Liver (tissue), 9 donors: ENCODE measurements around the gene TANGO6. TPM values are rescaled to one million over a fixed set of nuclear protein-coding genes. Genes with fewer than 3 reads are reported as not detected.

Experiments used
- DNase-seq: peaks from one replicate; pipeline ENCODE4 v3.0.0-alpha.2; 2017; ENCODE audit warnings: low spot score
- H3K27ac ChIP-seq, 2 donors: one replicate each; pipeline ENCODE4 v1.7.0; 2013; ENCODE audit warnings: inconsistent platforms in 2 of 2, low read length in 2 of 2, control low read depth in 1 of 2, low read depth in 1 of 2, mild to moderate bottlenecking in 1 of 2
- H3K27me3 ChIP-seq, 4 donors: one replicate each; pipeline versions ENCODE4 v1.6.1 to v1.7.0; 2013; ENCODE audit warnings: low read length in 3 of 4, inconsistent platforms in 1 of 4, mild to moderate bottlenecking in 1 of 4, moderate library complexity in 1 of 4; ENCODE audit not compliant: control insufficient read depth in 4 of 4, insufficient read depth in 4 of 4
- H3K36me3 ChIP-seq, 4 donors: one replicate each; pipeline versions ENCODE4 v1.6.1 to v1.7.0; 2013; ENCODE audit warnings: low read length in 3 of 4, mild to moderate bottlenecking in 3 of 4, low read depth in 1 of 4, moderate library complexity in 1 of 4; ENCODE audit not compliant: control insufficient read depth in 4 of 4, insufficient read depth in 3 of 4
- H3K4me1 ChIP-seq, 4 donors: one replicate each; pipeline versions ENCODE4 v1.6.1 to v1.7.0; 2013; ENCODE audit warnings: low read length in 3 of 4, mild to moderate bottlenecking in 3 of 4, moderate library complexity in 1 of 4; ENCODE audit not compliant: control insufficient read depth in 4 of 4, insufficient read depth in 4 of 4
- H3K4me3 ChIP-seq, 3 donors: one replicate each; pipeline versions ENCODE4 v1.6.1 to v1.7.0; 2013; ENCODE audit warnings: low read length in 3 of 3, control low read depth in 1 of 3, low read depth in 1 of 3, mild to moderate bottlenecking in 1 of 3
- H3K9ac ChIP-seq, 2 donors: one replicate each; pipeline ENCODE4 v1.7.0; 2013; ENCODE audit warnings: low read length in 2 of 2, mild to moderate bottlenecking in 2 of 2, moderate library complexity in 2 of 2, control low read depth in 1 of 2, low read depth in 1 of 2
- H3K9me3 ChIP-seq, 4 donors: one replicate each; pipeline versions ENCODE4 v1.6.1 to v1.7.0; 2013; ENCODE audit warnings: low read length in 3 of 4; ENCODE audit not compliant: control insufficient read depth in 4 of 4
- EGR1 ChIP-seq, 2 donors: IDR thresholded peaks; 2 replicates each; pipeline ENCODE4 v1.6.1; 2016 to 2018; ENCODE audit warnings: antibody characterized with exemption in 2 of 2, low read depth in 2 of 2
- FOXA1 ChIP-seq: IDR thresholded peaks from 2 replicates; pipeline ENCODE4 v1.6.1; 2016; ENCODE audit warnings: antibody characterized with exemption
- FOXA2 ChIP-seq: IDR thresholded peaks from 2 replicates; pipeline ENCODE4 v1.6.1; 2016; ENCODE audit warnings: antibody characterized with exemption
- GABPA ChIP-seq, 2 donors: IDR thresholded peaks in 1 of 2; conservative IDR thresholded peaks in 1 of 2; 2 replicates each; pipeline ENCODE4 v1.6.1; 2016; ENCODE audit warnings: antibody characterized with exemption in 2 of 2, mild to moderate bottlenecking in 1 of 2, moderate library complexity in 1 of 2
- NR2F2 ChIP-seq: IDR thresholded peaks from 2 replicates; pipeline ENCODE4 v1.6.1; 2016; ENCODE audit warnings: antibody characterized with exemption
- RAD21 ChIP-seq, 2 donors: IDR thresholded peaks; 2 replicates each; pipeline ENCODE4 v1.6.1; 2016; ENCODE audit warnings: antibody characterized with exemption in 2 of 2, mild to moderate bottlenecking in 2 of 2
- REST ChIP-seq: IDR thresholded peaks from 2 replicates; pipeline ENCODE4 v1.6.1; 2016; ENCODE audit warnings: antibody characterized with exemption, mild to moderate bottlenecking
- RXRA ChIP-seq, 2 donors: IDR thresholded peaks; 2 replicates each; pipeline ENCODE4 v1.6.1; 2017 to 2018; ENCODE audit warnings: antibody characterized with exemption in 2 of 2, mild to moderate bottlenecking in 1 of 2
- TAF1 ChIP-seq: conservative IDR thresholded peaks from 2 replicates; pipeline ENCODE4 v1.6.1; 2016; ENCODE audit warnings: antibody characterized with exemption, mild to moderate bottlenecking
- YY1 ChIP-seq: IDR thresholded peaks from 2 replicates; pipeline ENCODE4 v1.6.1; 2016; ENCODE audit warnings: antibody characterized with exemption, mild to moderate bottlenecking
- ZBTB33 ChIP-seq: IDR thresholded peaks from 2 replicates; pipeline ENCODE4 v1.6.1; 2016; ENCODE audit warnings: antibody characterized with exemption
- WGBS: extraction: QIAGEN DNeasy Blood & Tissue Kit; methylation state at CpG from one replicate; pipeline ENCODE4 v1.1.7; 2013; 5-methylcytosine and 5-hydroxymethylcytosine counted together
- polyA plus RNA-seq, 2 donors: library from polyadenylated mRNA; stranded (reverse) in 1 of 2; unstranded in 1 of 2; fragments of 200-250 nt in 1 of 2; fragments of >200 nt in 1 of 2; fragmentation: Nextera tagmentation in 1 of 2; extraction: Ambion mirVana in 1 of 2; gene quantifications; one replicate each; pipeline versions ENCODE4 v1.2.1 to v1.2.3, GENCODE V29; 2013 to 2015
- total RNA-seq, 2 donors: library from RNA; depleted of rRNA; stranded (reverse); fragments of >200 nt; gene quantifications; one replicate each; pipeline ENCODE4 v1.2.3, GENCODE V29; 2014
- TF ChIP-seq, protein P1 (sequence below): IDR thresholded peaks from 2 replicates; pipeline ENCODE4 v1.6.1; 2016; ENCODE audit warnings: antibody characterized with exemption
- TF ChIP-seq, protein P2 (sequence below): IDR thresholded peaks from 2 replicates; pipeline ENCODE4 v1.6.1; 2016; ENCODE audit warnings: antibody characterized with exemption
- TF ChIP-seq, protein P3 (sequence below): fragments of 150-350 bp; IDR thresholded peaks from 2 replicates; pipeline ENCODE4 v1.5.1; 2017; ENCODE audit warnings: improper control_type of control experiment, low read depth, low read length; ENCODE audit not compliant: missing input control
- donor health status: healthy.
- donor health status: healthy.
- donor health status: healthy.
- donor health status: healthy.
- donor health status: healthy.

Gene TANGO6
- total and polyA plus RNA-seq, 4 donors = 6.8 to 40.6 (median 10.5) TPM

DNA sequence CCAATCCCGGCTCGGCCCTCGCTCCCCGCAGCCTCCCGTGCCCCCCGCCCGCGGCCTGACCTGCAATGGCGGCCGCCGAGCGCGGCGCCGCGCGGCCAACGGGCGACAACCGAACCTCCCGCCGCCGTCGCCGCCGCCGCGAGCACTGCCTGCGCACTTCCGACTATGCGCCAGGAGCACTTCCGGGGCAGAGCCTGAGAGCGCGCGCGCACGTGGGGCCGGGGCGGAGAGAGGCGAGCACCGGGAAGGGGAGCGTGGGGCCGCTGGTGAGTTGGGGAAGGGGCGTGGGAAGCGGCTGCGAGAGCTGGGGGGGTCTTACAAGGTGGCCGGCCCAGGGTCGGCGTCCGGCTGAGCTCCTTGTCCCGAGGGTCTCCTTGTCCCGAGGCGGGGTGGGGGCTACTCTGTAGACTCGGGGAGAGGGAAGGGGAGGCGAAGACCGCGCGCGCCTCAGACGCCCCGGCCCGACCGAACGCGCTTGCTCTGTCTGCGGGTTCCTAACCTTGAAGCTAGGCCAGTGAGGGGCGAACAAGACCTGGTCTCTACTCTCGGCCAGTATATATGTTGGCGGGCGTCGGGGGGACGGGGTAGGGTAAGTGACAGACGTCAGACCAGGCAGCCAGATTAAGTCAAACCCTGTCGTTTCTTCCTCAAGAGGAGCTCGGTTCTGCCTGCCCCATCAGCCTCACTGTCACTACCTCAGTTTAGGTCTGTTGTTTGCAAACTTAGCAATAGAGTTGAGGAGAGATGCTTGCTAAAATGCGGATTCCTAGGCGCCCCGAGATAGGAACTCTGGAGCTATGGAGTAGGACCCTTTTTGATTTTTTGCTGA, 289.3 kb downstream of the TANGO6 start, which contains the start of the genes CHTF8 and UTP4:
TSS of gene CHTF8 (minus strand) at position 165 of the 829 bp plus-strand sequence. CDS start 11,130 bp downstream, outside the sequence.
TSS of gene UTP4 (plus strand) at position 226 of the 829 bp plus-strand sequence. CDS start 811 bp downstream, outside the sequence.
- H3K4me3 ChIP-seq = peak within 1 kb of the TSS; percentile 90 to 99 (median 93)
- peaks cover 0 to 9% (median 6%) of the 10 kb centered on the region in 4 donors for H3K36me3 ChIP-seq
- H3K27ac ChIP-seq = peak within 1 kb of the TSS; percentile 86
- H3K4me1 ChIP-seq = peaks cover 0 to 31% (median 16%) of the 10 kb centered on the region in 4 donors
- H3K9me3 ChIP-seq = no peaks in the 10 kb centered on the region
- DNase-seq = peak; percentile 85
- no peak for TF ChIP-seq EGR1 (IDR thresholded peaks at IDR 0.05; ENCODE audit: low read depth in 2 of 2)
- peak; percentile 66 to 90 for TF ChIP-seq GABPA (IDR thresholded peaks at IDR 0.05 in 1 of 2, conservative IDR thresholded peaks at IDR 0.05 in 1 of 2)
- TF ChIP-seq, protein P1, sequence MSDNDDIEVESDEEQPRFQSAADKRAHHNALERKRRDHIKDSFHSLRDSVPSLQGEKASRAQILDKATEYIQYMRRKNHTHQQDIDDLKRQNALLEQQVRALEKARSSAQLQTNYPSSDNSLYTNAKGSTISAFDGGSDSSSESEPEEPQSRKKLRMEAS = peak; percentile 54
- peak within 1 kb of the TSS; percentile 79 to 85 for H3K9ac ChIP-seq
- no peaks in the 10 kb centered on the region for H3K27me3 ChIP-seq
- WGBS = under 1% methylated on average over 78 of the region's 78 CpGs

DNA sequence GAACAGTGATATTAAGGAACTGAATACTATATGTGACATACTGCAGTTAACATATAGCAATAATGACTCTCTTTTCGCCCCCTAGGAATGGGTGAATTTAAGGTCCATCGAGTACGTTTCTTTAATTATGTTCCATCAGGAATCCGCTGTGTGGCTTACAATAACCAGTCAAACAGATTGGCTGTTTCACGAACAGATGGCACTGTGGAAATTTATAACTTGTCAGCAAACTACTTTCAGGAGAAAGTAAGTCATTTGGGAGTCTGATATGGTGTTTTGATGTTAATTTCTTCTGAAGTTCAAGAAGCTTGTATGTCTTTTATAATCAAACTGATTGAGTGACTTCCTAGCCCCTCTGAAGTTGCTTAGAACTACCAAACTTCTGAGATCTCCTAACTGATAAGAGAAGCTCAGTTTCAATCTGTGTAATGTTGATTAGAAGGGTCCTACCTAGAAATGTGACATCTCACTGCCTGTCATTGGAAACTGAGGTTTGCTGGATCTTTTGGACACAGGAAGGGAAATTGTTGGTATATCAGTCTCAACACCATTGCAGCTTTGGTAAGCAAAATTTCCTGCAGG, 290.1 kb downstream of the TANGO6 start:
- TF ChIP-seq REST = no peak
- TF ChIP-seq RAD21 (IDR thresholded peaks at IDR 0.05) = no peak
- TF ChIP-seq, protein P1 = no peak
- no peak for TF ChIP-seq YY1
- TF ChIP-seq ZBTB33 = no peak
- no peak for TF ChIP-seq TAF1
- no peak for TF ChIP-seq NR2F2
- TF ChIP-seq RXRA (IDR thresholded peaks at IDR 0.05) = no peak
- TF ChIP-seq, protein P2, sequence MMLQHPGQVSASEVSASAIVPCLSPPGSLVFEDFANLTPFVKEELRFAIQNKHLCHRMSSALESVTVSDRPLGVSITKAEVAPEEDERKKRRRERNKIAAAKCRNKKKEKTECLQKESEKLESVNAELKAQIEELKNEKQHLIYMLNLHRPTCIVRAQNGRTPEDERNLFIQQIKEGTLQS = no peak
- TF ChIP-seq GABPA (IDR thresholded peaks at IDR 0.05 in 1 of 2, conservative IDR thresholded peaks at IDR 0.05 in 1 of 2) = no peak
- TF ChIP-seq EGR1 (IDR thresholded peaks at IDR 0.05; ENCODE audit: low read depth in 2 of 2) = no peak
- TF ChIP-seq, protein P3, sequence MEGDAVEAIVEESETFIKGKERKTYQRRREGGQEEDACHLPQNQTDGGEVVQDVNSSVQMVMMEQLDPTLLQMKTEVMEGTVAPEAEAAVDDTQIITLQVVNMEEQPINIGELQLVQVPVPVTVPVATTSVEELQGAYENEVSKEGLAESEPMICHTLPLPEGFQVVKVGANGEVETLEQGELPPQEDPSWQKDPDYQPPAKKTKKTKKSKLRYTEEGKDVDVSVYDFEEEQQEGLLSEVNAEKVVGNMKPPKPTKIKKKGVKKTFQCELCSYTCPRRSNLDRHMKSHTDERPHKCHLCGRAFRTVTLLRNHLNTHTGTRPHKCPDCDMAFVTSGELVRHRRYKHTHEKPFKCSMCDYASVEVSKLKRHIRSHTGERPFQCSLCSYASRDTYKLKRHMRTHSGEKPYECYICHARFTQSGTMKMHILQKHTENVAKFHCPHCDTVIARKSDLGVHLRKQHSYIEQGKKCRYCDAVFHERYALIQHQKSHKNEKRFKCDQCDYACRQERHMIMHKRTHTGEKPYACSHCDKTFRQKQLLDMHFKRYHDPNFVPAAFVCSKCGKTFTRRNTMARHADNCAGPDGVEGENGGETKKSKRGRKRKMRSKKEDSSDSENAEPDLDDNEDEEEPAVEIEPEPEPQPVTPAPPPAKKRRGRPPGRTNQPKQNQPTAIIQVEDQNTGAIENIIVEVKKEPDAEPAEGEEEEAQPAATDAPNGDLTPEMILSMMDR = no peak
- TF ChIP-seq FOXA1 = no peak
- TF ChIP-seq FOXA2 = no peak
- no peaks in the 10 kb centered on the region for H3K27me3 ChIP-seq
- 60% methylated on average over 5 of the region's 5 CpGs for WGBS
- no peaks in the 10 kb centered on the region for H3K9me3 ChIP-seq
- no peak for DNase-seq
- H3K36me3 ChIP-seq = peaks cover 3 to 17% (median 12%) of the 10 kb centered on the region in 4 donors
- H3K4me1 ChIP-seq = peaks cover 0 to 26% (median 16%) of the 10 kb centered on the region in 4 donors
- peak overlapping the region; percentile 79 to 93 (median 85) for H3K4me3 ChIP-seq
- H3K27ac ChIP-seq = no peak overlapping the region
- H3K9ac ChIP-seq = peak overlapping the region; percentile 49 to 79
